Inflammatory macrophage treated with lipopolysaccharide for 1 hour (primary cell): ENCODE data around the gene TGDS.
"Not testable (repeated sequence)": the region's sequence is repeated elsewhere in the genome, so short reads cannot be mapped to it uniquely, and the experiment has no call there.

ENCODE experiments used
- DNase-seq, 2 donors: peaks; one replicate each; pipeline ENCODE4 v3.0.0-alpha.2; 2020 to 2022

TGDS gene

GRCh38 chr13:94549232-94550061, 46.5 kb downstream of the TGDS start:
- peak; percentile 93 to 96 for DNase-seq

DNA sequence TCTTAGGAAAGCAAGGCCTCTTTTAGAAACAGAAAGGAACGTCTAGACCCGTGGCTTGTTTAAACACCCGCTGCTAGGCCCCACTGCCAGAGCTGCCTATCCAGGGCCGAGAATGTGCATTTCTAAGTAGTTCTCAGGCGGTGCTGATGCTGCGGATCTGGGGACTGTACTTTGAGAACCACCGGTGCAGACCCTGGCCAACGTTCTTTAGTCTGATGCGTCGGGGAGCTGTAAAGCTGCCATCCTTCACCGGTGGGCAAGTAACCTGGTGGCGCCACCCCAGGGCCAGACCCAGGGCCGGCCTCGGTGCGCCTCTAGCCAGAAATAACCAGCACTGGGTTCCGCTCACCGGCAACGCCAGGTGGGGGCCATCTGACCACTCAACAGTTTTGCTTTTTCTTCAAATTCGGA, 47.1 kb downstream of the TGDS start:
- peak; percentile 10 to 17 for DNase-seq

- no peak for DNase-seq
Measured at GRCh38 chr13:94548382-94548781, 47.6 kb downstream of the TGDS start.

GRCh38 chr13:94546061-94546839, 49.7 kb downstream of the TGDS start:
- no peak for DNase-seq

DNA sequence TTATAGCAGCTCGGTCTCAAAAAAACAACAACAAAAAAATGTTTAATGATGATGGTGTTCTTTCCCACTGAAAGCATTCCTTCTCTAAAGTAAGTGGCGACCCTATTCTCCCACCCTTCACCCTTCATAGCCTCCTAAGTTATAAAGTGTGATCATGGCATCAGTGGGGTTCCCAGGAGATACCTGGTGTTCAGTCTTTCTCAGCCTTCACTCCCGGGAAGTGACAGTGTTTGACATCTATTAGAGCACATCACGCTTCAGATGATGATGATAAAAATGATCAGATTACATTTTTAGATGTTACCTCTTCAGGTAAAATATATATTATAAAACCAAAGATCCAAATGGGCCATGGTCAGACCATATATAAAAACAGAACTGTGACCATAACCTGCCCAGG, 51.0 kb downstream of the TGDS start:
- no peak for DNase-seq

DNA sequence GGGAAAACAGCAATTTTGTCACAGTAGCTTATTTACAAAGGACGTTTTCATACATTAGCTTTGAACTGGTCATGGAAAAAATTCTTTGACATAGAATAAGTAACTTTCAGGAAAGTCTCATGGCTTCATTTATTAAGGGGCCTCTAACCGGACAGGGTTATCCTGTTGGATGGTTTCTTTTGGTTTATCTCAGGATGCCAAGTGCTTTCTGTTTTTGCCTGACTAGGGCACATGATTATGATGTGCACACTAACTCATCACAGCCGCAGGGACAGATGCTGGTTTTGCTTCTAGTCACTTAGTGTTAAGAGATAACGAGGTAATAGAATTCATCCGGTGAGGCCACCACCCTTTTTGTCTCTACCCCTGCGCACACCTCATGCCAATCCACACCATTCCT, 53.0 kb downstream of the TGDS start:
- DNase-seq, result no peak

DNA sequence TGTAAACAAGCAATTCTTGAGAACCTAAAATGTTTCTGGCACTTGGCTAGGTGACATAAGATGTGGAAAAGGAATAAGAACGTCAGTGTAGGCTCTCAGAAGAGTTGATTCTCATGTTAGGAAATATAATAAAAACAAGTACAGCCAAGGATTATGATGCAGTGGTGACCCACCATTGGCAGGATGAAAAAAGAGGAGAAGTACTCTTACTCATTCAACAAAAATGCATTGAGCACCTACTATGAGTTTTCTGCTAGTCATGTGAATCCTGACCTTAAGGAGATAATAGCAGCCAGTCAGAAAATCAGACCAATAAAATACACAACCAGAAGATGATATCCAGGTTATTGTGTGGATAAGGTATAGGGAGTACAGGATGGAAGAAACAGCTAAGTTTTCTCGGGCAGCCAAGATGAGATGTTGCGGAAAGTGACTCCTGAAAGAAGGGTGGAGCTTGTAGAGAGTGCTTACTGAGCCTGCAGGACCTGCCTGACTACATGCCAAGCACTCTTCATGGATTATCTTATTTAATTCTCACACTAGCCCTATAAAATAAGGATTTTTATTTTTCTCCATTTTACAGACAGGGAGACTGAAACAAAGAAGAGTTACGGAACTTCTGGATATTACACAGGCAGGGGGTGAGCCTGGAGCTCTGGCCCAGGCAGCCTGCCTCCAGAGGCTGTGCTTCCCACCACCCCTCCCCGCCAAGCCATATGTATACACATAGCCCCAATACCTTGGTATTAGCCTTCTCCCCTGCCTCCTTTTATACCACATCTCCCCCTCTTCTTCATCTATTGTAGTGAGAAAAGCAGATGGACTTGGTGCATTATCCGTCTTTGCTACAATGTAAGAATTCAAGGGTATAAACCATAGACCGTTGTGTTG, 58.0 kb downstream of the TGDS start:
- DNase-seq, result no peak

DNA sequence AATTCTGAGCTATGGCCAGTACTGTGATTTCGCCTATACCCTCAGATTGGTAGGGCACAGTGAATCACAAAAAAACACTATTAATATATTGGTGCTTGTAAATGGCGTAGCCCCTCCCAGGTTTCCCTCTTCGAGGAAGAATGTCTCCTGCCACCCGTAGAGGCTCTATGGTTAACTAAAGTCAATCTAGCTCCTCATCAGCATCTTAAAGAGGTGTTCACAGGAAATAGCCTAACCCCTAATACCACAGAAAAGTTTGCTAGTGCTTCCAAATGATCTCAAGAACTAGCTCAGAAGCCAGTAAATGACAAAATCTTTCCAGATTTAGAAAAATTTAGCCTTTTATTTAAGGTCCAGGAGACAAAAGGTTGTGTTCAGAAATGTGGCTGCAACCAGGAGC, 60.2 kb downstream of the TGDS start:
- DNase-seq, result no peak

DNA sequence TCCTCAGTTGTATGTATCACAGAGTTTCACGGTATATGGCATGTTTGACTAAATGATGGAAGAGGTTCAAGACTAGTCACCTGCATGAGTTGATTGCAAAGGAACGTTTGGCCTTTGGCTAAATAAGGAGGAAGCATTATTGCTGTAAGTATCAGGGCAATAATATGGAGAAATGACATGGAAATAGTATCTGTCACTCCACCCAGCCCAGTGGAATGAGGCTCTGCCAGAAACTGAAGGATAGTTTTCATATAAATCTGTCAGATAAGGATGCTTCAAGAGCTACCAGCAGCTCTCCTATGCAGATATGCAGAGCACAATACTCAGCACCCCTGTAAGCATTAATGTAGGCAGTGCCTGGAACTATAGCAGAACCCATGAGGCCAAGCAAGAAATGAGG, 60.7 kb downstream of the TGDS start:
- no peak for DNase-seq

DNA sequence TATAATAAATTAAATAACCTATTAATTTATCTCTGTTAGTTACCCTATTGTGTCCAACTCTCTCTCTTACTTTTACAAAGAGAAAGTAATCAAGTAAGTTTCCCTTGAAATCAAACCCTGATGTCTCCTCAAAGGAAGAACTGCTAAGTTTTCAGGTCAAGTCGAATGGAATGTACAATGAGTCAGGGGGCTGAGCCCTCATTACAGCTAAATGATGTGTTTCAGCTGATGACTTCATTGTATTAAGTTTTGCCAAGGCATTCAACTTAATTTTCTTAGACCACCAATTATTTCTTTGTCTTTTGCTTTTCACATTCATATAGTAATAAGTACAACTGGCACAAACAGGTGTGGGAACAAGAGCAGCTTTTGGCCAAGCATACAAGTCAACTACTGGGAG, 61.8 kb downstream of the TGDS start:
- no peak for DNase-seq

DNA sequence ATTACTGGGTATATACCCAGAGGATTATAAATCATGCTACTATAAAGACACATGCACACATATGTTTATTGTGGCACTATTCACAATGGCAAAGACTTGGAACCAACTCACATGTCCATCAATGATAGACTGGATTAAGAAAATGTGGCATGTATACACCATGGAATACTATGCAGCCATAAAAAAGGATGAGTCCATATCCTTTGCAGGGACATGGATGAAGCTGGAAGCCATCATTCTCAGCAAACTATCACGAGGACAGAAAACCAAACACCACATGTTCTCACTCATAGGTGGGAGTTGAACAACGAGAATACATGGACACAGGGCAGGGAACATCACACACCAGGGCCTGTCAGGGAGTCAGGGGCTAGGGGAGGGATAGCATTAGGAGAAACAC, 63.7 kb downstream of the TGDS start:
- not testable (repeated sequence) for DNase-seq

DNA sequence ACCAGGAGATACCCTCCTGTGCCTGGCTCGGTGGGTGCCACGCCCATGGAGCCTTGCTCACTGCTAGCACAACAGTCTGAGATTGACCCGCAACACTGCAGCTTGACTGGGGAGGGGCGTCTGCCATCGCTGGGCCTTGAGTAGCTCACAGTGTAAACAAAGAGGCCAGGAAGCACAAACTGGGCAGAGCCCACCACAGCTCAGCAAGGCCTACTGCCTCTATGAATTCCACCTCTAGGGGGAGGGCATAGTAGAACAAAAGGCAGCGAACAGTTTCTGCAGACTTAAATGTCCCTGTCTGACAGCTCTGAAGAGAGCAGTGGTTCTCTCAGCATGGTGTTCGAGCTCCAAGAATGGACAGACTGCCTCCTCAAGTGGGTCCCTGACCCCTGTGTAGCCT, 69.0 kb downstream of the TGDS start:
- DNase-seq, result not testable (repeated sequence)

DNA sequence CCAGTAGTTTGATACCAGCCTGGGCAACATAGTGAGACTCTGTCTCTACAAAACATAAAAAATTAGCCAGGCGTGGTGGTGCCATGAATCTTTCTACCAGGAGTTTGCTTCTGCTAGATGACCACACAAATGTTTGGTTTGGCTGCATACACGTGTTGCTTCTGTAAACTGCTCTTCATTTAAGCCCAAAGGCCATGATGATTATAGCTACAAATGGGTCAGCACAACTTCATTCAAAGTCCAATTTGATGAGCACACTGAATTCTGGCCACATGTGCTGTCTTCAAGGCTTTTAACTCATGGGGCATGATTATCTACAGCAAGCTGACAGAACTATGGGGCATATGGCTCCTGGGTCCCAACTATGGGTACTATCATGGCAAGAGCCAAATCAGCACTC, 70.2 kb downstream of the TGDS start:
- no peak for DNase-seq

DNA sequence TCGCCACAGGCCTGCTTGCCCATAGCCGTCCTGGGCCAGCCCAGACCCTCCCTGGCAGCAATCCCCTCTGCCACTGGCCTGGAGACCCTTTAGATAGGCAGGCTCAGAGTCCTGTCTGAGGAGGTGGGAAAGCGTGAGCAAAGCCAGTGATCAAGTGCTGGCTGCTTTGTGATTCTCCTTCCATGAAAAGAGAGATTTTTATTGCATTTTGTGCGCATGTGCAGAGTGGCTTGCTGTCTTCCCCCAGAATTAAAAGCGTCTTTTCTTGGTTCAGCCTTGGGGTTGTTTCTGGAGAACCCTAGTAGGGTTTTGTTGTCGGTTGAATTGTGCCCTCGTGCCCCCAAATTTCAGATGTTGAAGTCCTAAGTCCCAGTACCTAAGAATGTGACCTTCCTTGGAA, 71.5 kb downstream of the TGDS start:
- no peak for DNase-seq
